Dendritic cell treated with granulocyte-macrophage colony-stimulating factor and Interleukin-4, amounts not matched to agents 40 ng/mL and 50 ng/mL, for 4 days (primary cell): ENCODE data around the gene COPS9.

Experiments used
- H3K27ac Mint-ChIP-seq: one replicate; pipeline ENCODE4 v1.8.0; 2022; ENCODE audit warnings: mild to moderate bottlenecking, mixed read lengths
- H3K27me3 Mint-ChIP-seq: one replicate; pipeline ENCODE4 v1.8.0; 2022; ENCODE audit warnings: mild to moderate bottlenecking, mixed read lengths
- H3K36me3 Mint-ChIP-seq: one replicate; pipeline ENCODE4 v1.8.0; 2022; ENCODE audit warnings: low read depth, mixed read lengths
- H3K4me1 Mint-ChIP-seq: one replicate; pipeline ENCODE4 v1.8.0; 2022; ENCODE audit warnings: low read depth, mixed read lengths
- H3K4me3 Mint-ChIP-seq: one replicate; pipeline ENCODE4 v1.8.0; 2022; ENCODE audit warnings: mild to moderate bottlenecking, moderate library complexity, mixed read lengths
- H3K9me3 Mint-ChIP-seq: one replicate; pipeline ENCODE4 v1.8.0; 2022; ENCODE audit warnings: mixed read lengths
- intact Hi-C: fragments of 100-400 bp; cut with micrococcal nuclease; formaldehyde crosslinking; loops from one replicate; pipeline ENCODE4 v1.15.0; 2022

COPS9 gene

DNA sequence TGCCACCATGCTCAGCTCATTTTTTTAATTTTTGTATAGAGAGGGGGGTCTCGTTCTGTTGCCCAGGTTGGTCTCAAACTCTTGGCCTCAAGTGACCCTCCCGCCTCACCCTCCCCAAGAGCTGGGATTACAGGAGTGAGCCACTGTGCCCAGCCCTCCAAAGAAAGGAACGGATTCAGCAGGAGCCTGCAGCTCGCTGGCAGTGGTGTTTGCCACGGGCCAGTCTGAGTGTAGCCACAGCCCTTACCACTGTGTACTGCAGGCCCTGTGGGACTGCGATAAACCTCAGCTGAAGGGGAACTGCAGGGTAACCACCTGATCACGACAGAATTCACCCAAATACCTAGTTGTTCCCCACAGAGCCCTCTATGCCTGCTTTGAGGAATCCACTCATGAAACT, 6.8 kb downstream of the COPS9 start:
- Mint-ChIP-seq H3K27me3 (no peaks in the 10 kb centered on the region), H3K4me3 (no peak overlapping the region), H3K9me3 (no peaks in the 10 kb centered on the region), H3K36me3 (peaks cover 88% of the 10 kb centered on the region), H3K27ac (no peak overlapping the region), H3K4me1 (peaks cover 4% of the 10 kb centered on the region)
- intact Hi-C loops = no loop called here

DNA sequence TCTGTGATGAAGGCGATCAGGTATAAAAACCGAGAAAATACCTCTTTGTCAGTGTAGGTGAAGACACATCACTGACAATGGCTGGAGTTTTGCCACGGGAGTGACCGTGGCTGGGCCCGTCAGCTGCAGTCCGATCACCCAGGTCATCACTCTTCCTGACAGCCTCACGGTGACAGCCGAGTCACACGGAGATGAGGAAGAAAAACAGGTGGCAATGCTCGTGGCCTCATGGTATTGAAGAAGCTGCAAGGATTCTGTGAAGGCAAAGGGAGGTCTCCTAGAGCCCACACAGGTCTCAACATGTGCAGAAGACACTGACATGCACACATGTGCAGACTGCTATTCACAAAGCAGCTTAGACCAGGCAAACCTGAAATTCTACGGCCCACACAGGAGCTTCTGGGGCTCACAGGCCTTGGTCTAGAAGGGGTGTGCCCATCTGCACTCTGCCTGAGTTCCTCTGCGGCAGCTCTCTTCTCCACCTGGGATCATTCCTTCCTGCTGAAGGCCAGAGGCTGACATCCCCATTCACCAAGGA, 7.4 kb downstream of the COPS9 start:
- no peaks in the 10 kb centered on the region for H3K4me1 Mint-ChIP-seq
- no peaks in the 10 kb centered on the region for H3K9me3 Mint-ChIP-seq

DNA sequence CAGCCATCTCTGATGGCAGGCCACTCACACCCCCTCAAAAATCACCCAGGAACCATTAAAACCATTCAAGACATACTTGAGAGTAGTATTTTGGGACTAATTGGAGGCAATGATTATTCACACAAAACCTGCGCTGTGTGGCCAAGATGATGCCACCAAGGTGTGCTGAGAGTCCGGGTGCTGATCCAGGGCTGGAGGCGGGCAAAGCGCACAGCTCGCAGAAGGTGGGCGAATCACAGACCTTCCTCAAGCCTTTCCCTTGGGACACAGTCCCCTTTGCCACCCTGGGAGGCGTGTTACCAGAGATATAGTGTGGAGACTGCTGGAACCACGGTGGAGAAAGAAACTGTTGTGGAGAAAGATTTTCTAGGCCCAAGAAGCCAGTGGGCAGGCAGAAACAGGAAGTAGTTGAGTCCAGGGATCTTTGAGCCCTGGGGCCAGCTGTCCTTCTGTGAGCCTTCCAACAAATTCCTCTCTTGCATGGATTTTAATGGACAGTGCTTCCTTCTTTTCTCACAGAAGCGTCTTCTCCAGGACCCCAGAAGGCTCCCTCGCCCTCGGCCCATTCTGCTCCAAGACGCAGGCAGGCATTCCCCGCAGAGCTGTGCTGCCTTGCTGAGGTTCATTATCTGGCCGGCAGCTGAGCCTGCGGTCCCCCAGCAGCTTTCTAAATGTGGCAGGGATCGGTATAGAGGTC, 8.0 kb downstream of the COPS9 start:
- no peaks in the 10 kb centered on the region for H3K27me3 Mint-ChIP-seq
- H3K4me1 Mint-ChIP-seq = no peaks in the 10 kb centered on the region
- intact Hi-C loops = no loop called here
- H3K36me3 Mint-ChIP-seq = peaks cover 75% of the 10 kb centered on the region
- H3K9me3 Mint-ChIP-seq = no peaks in the 10 kb centered on the region
- no peak overlapping the region for H3K27ac Mint-ChIP-seq
- no peak overlapping the region for H3K4me3 Mint-ChIP-seq

More for the DNA sequence above, 7.4 kb downstream of the COPS9 start:
- intact Hi-C loops = no loop called here
- peaks cover 82% of the 10 kb centered on the region for H3K36me3 Mint-ChIP-seq
- H3K27me3 Mint-ChIP-seq = no peaks in the 10 kb centered on the region
- H3K4me3 Mint-ChIP-seq = no peak overlapping the region
- H3K27ac Mint-ChIP-seq = no peak overlapping the region

DNA sequence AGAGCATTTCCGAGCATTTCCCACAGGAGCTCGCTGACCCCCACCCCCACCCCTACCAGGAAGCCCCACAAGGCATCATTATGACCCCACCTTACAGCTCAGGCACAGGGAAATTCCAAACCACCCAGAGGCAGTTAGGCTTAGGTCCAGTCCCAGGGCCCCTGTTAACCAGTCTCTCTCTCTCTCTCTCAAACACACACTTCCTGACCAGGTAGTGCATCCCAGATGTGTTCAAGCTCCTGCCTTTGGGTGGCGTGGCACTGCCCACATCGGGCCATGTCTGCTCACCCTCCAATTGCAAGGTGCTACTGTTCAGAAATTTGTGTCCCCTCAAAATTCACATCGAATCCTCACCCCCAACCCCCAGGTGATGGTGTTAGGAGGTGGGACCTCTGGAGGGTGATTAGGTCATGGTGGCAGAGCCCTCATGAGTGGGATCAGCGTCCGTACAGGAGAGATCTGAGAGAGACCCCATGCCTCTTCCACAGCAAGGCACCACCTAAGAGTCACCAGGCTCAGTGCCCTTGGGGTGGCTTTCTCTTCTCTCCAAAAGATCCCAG, 8.8 kb downstream of the COPS9 start:
- Mint-ChIP-seq H3K36me3 (peaks cover 67% of the 10 kb centered on the region), H3K4me1 (no peaks in the 10 kb centered on the region), H3K9me3 (no peaks in the 10 kb centered on the region), H3K27me3 (no peaks in the 10 kb centered on the region), H3K4me3 (no peak overlapping the region), H3K27ac (no peak overlapping the region)
- intact Hi-C loops = no loop called here

DNA sequence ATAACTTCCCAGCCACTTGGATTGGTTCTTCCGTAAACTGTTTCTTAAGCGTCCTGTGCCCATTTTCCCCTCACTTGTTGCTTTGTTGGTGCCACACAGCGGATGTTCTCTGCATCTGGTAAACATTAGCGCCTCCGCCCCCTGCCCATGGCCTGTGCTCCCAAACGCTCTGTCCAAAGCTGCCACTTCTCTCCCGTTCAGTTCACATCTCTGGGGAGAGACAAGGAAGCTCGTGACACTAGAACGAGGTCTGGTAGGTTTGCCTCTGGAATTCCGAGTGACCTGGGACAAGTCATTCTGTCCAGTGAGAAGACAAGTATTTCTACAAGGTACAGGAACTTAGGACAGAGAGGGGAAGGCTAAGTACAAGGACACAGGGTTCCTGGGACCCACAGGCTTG, 9.4 kb downstream of the COPS9 start:
- H3K36me3 Mint-ChIP-seq = peaks cover 62% of the 10 kb centered on the region
- no peak overlapping the region for H3K27ac Mint-ChIP-seq
- peaks cover under 1% of the 10 kb centered on the region for H3K27me3 Mint-ChIP-seq
- no peaks in the 10 kb centered on the region for H3K4me1 Mint-ChIP-seq
- H3K9me3 Mint-ChIP-seq = no peaks in the 10 kb centered on the region
- intact Hi-C loops = no loop called here
- H3K4me3 Mint-ChIP-seq = no peak overlapping the region

DNA sequence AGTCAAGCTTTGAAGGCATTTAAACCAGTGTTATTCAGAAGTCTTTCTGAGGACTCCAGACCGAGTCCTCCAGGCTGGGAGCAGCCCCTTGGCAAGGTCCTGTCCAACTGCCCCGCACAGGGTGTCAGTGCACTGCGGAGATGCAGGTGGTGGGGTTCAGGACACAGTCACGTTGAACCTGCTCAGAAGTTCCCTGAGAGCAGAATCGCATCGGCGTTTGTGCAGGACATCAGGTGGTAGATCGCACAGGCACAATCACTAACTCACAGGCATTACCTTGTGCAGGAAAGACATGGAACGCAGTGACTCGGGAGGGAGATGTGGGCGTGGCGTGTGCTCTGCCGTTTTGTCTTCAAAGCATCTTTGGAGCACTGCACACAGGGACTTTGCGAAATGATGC, 10.4 kb downstream of the COPS9 start:
- intact Hi-C loops = no loop called here
- H3K27me3 Mint-ChIP-seq = peaks cover 6% of the 10 kb centered on the region
- H3K36me3 Mint-ChIP-seq = peaks cover 52% of the 10 kb centered on the region
- H3K4me3 Mint-ChIP-seq = no peak overlapping the region
- H3K9me3 Mint-ChIP-seq = no peaks in the 10 kb centered on the region
- no peaks in the 10 kb centered on the region for H3K4me1 Mint-ChIP-seq
- H3K27ac Mint-ChIP-seq = no peak overlapping the region

DNA sequence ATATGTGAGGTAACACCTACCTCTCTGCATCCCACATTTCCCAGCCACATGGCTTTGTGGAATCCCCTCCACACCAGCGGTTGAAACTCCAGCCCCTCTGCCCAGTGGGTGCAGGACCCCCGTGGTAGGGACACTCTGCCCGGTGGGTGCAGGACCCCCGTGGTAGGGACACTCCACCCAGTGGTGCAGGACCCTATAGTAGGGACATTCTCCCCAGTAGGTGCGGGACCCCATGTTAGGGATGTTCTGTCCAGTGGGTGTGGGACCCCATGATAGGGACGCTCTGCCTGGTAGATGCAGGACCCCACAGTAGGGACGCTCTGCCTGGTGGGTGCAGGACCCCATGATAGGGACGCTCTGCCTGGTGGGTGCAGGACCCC, 11.5 kb downstream of the COPS9 start:
- no peaks in the 10 kb centered on the region for H3K4me1 Mint-ChIP-seq
- no peaks in the 10 kb centered on the region for H3K9me3 Mint-ChIP-seq
- H3K36me3 Mint-ChIP-seq = peaks cover 41% of the 10 kb centered on the region
- intact Hi-C loops = no loop called here
- H3K27ac Mint-ChIP-seq = no peak overlapping the region
- peaks cover 6% of the 10 kb centered on the region for H3K27me3 Mint-ChIP-seq
- H3K4me3 Mint-ChIP-seq = no peak overlapping the region

DNA sequence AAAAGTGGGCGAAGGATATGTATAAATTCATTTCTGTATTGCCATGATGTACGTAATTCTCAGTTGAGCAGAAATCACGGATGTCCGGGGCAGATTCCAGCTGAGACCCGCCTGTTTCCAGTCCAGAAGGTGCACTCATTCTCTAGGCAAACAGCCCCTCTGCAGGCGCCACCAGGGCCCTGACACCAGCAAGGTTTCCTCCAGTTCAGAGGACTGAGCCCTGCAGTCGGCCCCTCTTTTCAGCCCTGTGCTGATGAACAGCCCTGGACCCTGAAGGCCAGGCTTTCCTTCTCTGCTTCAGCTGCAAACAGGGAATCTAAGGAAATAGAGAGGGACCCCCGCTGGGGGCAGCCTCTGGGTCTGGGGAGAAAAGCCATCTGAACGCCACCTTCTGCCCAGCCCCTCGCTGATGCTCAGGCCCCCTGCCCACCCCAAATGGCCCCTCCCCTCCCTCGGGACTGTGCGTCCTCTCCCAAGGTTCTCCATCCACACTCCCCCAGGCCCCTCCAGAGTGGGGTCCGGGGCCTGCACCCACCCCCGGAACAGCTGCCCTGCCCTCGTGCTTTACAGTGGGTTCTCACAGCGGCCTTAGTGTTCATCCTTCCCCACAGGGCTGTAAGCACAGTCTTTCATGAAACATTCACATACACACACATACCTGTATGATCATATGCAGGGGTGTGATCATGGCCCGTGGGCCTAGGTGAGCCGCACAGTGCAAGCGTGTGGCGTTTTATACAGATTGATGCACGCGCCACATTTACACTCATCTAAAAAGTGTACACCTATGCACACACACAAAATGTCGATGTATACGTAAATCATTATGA, 12.1 kb downstream of the COPS9 start:
- H3K27me3 Mint-ChIP-seq = peaks cover 11% of the 10 kb centered on the region
- intact Hi-C loops = no loop called here
- no peaks in the 10 kb centered on the region for H3K9me3 Mint-ChIP-seq
- H3K4me1 Mint-ChIP-seq = no peaks in the 10 kb centered on the region
- no peak overlapping the region for H3K27ac Mint-ChIP-seq
- peaks cover 35% of the 10 kb centered on the region for H3K36me3 Mint-ChIP-seq
- H3K4me3 Mint-ChIP-seq = no peak overlapping the region

DNA sequence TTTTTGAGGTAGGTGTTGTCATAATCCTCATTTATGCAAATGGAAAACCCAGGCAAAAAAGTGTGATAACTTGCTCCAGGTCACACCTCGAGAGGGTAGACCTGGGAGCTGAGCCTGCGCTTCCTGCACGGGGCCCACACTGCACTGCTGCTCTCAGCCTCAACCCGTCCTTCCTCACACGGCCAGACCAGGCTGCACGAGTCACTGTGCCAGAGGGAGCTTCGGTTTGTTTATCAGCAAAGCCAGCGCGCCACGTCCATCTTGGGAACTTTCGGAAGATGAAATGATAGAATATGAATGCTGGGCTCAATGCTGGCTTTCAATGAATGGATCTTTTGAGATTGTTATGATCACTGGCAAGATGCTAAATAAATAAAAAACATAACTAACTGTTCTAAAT, 14.4 kb downstream of the COPS9 start:
- peaks cover 12% of the 10 kb centered on the region for H3K36me3 Mint-ChIP-seq
- no peaks in the 10 kb centered on the region for H3K4me1 Mint-ChIP-seq
- intact Hi-C loops = no loop called here
- peaks cover 19% of the 10 kb centered on the region for H3K27me3 Mint-ChIP-seq
- H3K4me3 Mint-ChIP-seq = no peak overlapping the region
- H3K9me3 Mint-ChIP-seq = no peaks in the 10 kb centered on the region
- no peak overlapping the region for H3K27ac Mint-ChIP-seq

DNA sequence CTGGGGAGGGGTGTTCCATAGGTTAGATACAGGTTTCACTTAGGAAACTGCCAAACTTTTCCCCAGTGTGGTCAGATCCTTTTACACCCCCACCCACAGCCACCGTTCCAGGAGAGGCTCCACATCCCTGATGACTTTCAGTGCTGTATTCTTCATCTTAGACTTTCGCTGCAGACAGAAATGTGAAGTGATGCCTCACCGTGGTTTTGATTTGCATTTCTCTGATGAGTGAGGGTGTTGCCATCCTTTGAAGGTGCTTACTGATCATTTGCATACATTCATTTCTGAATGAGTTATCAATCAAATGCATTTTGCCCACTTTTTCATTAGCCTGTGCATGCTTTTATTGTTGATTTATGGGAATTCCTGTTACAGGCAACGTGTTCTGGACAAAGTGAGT, 14.9 kb downstream of the COPS9 start:
- intact Hi-C loops = no loop called here
- Mint-ChIP-seq H3K36me3 (peaks cover 7% of the 10 kb centered on the region), H3K4me3 (no peak overlapping the region), H3K4me1 (no peaks in the 10 kb centered on the region), H3K27ac (no peak overlapping the region), H3K27me3 (peaks cover 22% of the 10 kb centered on the region), H3K9me3 (no peaks in the 10 kb centered on the region)

DNA sequence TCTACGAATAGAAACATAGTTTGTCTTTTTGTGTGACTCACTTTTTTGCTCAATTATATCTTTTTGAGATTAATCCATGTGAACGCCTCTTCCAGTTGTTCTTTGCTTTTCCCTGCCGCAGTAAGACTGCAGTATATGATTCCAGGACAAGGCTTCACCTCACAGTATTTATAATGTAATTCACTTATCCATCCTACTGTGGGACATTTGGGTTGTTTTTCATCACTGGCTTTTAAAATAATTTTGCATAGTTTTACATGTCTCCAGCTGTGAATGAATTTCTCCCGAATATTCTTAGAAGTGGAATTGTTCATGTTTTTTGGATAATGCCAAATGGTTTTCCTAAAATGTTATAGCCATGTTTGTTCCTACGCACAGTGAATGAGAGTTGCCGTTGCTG, 21.9 kb downstream of the COPS9 start:
- Mint-ChIP-seq H3K27me3 (peaks cover 22% of the 10 kb centered on the region), H3K36me3 (no peaks in the 10 kb centered on the region), H3K27ac (no peak overlapping the region), H3K4me1 (no peaks in the 10 kb centered on the region), H3K9me3 (no peaks in the 10 kb centered on the region), H3K4me3 (no peak overlapping the region)
- intact Hi-C loops = no loop called here

DNA sequence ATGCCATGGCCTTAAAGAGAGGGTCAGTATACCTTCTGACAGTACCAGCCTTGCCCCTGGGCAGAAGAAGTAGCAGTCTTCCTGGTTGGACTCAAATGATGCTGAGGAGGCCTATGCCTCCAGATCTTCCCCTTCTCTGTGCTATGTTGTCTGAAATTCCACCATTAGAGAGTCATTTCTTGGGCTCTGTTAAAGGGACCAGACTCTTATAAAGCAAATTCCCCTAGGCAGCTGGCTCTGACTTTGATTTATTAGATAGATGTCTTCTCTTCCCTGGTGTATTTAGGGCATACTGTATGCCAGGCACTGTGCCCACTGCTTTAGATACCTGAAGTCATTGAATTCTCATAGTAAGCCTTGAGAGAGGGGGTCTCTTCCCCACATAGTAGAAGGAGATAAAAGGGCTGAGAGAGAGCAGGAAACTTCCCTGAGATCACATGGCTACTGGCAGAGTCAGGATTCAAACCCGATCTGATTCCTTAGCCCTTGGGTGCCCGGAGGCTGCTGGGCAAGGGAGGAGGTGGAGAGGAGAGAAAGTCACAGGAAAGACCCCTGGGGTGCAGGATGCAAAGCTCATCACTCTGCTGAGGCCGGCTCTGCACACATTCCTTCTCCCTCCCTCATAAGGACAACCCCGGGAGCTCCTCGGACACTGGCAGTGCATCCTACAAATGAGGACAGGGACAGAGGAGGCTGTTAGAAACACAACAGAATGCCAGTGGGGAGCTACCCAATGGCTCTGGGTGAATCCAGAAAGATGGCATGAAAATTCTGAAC, 23.0 kb downstream of the COPS9 start:
- H3K9me3 Mint-ChIP-seq = no peaks in the 10 kb centered on the region
- no peaks in the 10 kb centered on the region for H3K4me1 Mint-ChIP-seq
- H3K4me3 Mint-ChIP-seq = no peak overlapping the region
- no peaks in the 10 kb centered on the region for H3K36me3 Mint-ChIP-seq
- H3K27ac Mint-ChIP-seq = no peak overlapping the region
- intact Hi-C loops = no loop called here
- peaks cover 22% of the 10 kb centered on the region for H3K27me3 Mint-ChIP-seq

DNA sequence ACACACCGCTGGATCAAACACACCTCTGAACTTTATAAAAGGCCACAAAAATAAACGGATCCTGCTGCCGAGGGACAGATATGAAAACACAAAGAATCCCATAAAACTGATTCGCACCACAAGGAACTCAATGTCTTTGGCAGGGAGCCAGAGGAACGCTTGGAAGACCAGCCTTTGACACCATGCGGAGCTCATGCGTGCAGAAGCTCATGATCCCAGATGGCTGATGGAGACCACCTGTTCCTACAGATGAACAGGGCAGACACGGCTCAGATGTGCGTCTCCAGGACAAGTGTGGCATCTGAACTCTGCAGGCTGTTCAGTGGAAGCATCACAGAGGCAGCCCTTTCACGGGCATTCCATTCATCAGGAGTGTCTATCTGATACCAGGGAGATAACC, 24.9 kb downstream of the COPS9 start:
- no peaks in the 10 kb centered on the region for H3K4me1 Mint-ChIP-seq
- H3K9me3 Mint-ChIP-seq = no peaks in the 10 kb centered on the region
- H3K27ac Mint-ChIP-seq = no peak overlapping the region
- intact Hi-C loops = no loop called here
- peaks cover 11% of the 10 kb centered on the region for H3K27me3 Mint-ChIP-seq
- no peak overlapping the region for H3K4me3 Mint-ChIP-seq
- no peaks in the 10 kb centered on the region for H3K36me3 Mint-ChIP-seq

DNA sequence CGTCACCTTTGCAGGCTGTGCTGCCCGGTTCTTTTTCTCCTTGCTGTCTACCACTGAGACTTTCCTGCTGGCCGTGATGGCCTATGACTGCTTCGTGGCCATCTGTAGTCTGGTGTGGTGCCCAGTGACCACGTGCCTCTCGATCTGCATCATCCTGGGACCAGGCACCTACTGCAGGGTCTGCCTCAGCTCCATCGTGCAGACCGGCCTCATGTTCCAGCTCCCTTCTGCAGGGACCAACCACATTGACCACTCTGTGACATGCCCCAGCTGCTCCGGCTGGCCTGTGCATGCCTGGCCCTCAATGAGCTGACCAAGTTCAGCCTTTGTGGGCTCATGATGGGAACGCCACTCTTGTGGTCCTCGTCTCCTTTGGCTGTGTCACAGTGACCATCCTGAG, 26.7 kb downstream of the COPS9 start:
- Mint-ChIP-seq H3K27me3 (peaks cover 8% of the 10 kb centered on the region), H3K4me3 (no peak overlapping the region), H3K27ac (no peak overlapping the region), H3K36me3 (no peaks in the 10 kb centered on the region), H3K9me3 (no peaks in the 10 kb centered on the region), H3K4me1 (no peaks in the 10 kb centered on the region)
- intact Hi-C loops = no loop called here
